Measurements from ENCODE around the gene NUTM1.
A peak's percentile ranks its signal among the peaks of the same experiment; 100 is the strongest.
"Not testable (repeated sequence)": the region's sequence is repeated elsewhere in the genome, so short reads cannot be mapped to it uniquely, and the experiment has no call there.

Gene NUTM1

DNA sequence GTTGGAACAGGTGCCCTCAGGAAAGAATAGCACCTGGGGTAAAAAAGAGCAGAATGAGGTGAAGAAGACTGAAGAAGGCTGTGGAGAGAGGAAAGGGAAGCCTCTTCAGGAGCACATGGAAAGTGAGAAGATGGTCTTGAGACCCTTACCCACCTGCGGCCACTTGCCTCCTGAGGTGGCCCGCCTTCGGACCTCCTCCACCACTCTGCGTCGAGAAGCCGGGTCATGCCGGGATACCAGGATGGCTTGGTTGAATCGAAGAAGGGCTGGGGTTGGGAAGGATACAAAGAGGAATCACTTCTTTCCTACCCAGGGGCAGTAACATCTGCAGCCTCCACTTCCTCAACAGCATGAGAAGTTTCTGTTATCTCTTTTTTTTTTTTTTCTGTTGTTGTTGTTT is 20.9 kb downstream of the NUTM1 start:
- DNase-seq (ENCODE audit: low read depth in 1 of 2, low spot score in 1 of 2), result no peak

DNA sequence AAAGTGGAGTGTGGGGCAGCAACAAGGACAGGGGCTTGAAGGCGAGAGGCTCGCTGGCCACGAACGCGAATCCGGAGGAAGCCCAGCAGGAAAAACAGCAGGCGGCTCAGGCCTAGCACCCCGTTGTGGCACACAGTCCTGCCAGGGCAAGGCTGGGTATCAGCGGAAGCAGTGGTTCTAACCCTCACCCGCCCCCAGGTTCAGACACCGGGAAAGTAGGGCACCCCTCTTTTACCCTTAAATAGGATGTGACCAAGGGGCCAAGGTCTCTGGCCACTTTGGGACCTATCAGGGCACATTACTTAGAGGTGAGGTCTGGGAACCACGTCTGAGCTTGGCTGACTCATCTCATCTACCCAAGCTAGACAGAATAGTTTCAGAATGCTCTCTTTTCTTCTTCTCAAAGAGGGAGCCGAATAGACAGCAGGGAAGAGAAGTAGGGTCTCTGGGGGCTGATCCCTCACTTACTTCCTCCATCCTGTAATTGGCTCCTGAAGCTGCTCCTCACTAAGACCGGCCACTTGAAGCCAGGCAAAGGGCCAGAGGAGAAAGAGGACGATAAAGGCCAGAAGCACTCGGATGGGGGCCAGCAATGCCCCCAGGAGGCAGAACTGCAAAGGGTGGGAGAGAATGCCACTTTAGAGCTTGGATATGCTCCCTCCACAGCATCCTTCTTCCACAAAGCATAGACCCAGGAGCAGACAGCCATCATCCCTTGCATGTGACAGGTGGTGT is 22.1 kb downstream of the NUTM1 start:
- DNase-seq (ENCODE audit: low read depth in 1 of 2, low spot score in 1 of 2), result no peak

DNA sequence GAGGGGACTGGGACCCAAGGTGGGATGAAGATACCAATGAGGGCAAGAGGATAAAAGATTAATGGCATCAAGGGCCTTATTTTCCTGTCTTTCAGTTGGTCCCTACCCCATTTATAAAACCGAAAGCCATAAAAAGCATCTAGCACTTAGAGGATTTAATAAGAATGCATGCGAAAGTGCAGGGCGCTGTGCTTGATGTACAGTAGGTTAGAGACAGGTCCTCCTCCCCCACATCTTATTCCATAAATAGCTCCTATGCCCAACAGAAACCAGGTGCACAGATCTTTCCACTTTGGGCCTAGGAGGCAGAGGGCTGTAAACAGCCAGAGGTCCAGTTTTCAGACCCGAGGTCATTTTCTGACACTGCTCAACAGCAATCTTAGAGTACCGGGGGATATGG is 22.7 kb downstream of the NUTM1 start:
- no peak for DNase-seq (ENCODE audit: low read depth in 1 of 2, low spot score in 1 of 2)

DNA sequence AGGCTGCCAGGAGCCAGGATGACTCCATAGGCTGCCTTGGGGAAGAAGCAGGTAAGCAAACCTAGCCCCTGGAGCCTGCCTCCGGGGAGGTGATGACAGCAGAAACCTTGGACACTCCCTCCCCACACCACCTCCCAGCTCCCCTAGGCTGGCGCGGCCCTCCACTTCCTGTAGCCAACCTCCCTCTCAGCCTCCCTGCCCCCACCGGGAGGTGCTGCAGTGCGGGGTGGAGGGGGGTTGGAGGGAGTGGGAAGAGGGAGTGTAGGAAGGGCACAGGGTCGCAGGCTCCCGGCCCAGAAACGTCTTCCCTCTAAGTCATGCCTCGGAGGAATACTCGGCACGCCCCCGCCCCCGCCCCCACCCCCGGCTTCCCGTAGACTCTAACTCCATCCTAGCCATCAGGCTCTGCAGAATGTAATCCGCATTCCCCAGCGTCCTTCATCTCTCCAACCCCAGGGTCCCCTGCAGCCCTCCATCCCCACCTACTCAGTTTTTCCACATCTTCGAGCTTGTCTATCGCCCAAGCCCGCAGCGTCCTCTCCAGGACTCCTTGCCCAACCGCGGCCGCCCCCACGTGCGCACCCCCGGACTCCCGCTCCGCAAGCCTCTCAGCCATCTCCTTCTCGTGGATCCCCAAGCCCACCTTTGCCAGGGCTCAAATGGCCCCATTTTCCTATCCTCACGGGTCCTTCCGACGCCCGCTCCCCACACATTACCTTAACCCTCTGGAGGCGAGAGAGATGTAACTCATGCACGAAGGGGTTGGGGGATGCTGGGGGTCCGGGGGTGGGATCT is 23.4 kb downstream of the NUTM1 start:
- peak; percentile 11 to 27 for DNase-seq (ENCODE audit: low read depth in 1 of 2, low spot score in 1 of 2)

DNA sequence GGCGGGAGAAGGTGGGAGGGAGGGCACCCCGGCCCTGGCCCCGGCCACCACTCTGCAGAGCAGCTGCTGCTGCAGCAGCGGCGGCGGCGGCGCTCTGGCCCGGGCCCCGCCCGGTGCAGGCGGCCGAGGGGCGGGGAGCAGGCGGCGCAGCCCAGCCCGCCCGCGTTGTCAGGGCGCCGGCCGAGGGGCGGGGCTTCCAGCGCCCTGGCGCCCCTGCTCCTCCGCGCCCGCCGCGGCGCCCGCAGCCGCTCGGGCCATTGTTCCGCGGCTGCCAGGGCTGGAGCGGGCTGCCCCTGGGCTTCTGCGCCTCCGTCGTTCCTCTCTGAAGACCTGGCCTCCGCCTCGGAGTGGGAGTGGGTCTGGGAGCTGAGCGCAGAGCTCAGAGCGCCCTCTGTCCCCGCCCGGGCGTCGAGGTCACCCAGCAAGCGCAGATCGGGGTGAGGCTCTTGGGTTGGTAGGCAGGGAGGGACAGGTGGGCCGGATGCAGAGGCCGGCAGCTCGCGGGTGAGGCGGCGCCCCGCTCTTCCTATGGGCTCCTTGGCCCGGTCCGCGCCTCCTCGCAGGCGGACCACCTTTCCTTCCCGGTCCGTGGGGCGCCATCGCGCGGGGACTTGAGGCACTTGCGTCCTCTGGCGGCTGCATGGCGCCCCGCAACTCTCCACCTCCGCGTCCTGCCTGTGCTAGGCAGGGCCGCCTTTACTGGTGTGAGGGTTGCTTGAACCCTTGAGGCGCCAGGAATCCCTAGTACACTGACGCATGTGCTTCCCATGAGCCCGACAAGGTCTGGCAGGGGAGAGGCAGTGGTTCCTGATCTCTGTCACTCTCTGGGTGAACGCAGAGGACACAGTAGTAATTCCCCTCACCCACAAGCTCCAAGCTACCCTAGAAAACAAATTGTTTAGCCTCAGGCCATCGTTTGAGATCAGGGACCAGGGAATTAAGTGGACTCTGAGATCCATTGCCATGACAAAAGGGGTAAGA is 24.3 kb downstream of the NUTM1 start, which contains the start of gene LPCAT4:
Gene LPCAT4, minus strand, starts transcription at position 96 of the 981 bp plus-strand sequence. CDS start 96 bp downstream, outside the sequence.
- peak; percentile 72 to 79 for DNase-seq (ENCODE audit: low read depth in 1 of 2, low spot score in 1 of 2)

DNA sequence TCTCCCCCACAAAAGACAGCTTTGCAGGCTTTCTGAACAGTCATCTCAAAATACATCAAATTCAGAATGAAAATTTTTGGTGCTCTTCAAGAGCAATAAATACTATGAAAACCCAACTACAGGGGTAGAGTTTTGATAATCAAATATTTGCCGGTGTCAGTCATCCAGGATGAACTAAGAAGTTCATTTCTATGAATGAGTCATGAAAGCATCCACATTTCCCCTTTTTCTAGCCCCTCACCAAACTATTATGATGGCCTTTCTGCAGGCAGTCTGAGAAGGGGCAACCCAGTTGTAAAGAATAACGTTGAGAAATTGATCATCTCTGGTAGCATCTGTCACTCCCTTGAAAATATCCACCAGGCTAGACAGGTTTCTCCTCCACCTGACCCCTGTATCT is 27.0 kb downstream of the NUTM1 start:
- no peak for DNase-seq (ENCODE audit: low read depth in 1 of 2, low spot score in 1 of 2)

DNA sequence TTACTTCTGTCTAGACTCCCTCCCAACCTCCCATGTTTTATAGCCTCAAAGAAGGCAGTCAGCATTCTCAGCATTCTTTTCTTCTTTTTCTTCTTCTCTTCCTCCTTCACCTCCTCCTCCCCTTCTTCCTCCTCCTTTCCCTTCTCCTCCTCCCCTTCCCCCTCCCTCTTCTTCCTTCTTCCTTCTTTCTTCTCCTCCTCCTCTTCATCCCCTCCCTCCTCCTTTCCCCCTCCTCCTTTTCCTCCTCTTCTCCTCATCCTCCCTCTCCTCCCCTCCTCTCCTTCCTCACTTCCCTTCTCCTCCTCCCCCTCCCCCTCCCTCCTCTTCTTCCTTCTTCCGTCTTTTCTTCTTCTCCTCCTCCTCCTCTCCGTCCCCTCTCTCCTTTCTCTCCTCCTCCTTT is 27.5 kb downstream of the NUTM1 start:
- no peak for DNase-seq (ENCODE audit: low read depth in 1 of 2, low spot score in 1 of 2)

DNA sequence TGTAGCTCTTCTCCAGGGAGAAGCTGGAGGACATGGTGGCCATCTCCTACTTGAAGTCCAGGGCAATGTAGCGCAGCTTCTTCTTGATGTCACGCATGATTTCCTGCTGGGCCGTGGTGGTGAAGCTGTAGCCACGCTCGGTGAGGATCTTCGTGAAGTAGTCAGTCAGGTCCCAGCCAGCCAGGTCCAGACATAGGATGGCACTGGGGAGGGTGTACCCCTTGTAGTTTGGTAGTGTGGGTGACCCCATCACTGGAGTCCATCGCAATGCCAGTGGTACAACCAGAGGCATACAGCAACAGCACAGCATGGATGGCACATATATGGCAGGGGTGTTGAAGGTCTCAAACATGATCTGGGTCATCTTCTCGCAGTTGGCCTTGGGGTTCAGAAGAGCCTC is 30.8 kb downstream of the NUTM1 start:
- no peak for DNase-seq (ENCODE audit: low read depth in 1 of 2, low spot score in 1 of 2)

DNA sequence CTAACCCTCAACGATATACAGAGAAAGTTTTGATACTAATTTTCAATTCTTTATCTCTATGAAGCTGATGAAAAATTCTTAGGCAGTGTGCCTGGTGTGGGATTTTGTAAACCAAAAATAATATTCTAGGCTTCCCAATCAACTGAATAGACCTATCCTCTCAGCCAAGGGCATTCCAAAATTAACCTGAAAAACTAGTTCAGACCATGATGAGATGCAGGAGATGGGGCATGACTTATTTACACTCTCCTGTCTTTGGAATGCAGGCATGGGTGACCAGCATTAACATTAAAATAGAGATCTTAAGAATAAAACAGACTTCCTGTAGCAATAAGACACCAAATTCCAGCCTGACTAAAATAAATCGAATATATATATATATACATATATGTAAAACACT is 31.7 kb downstream of the NUTM1 start:
- no peak for DNase-seq (ENCODE audit: low read depth in 1 of 2, low spot score in 1 of 2)

DNA sequence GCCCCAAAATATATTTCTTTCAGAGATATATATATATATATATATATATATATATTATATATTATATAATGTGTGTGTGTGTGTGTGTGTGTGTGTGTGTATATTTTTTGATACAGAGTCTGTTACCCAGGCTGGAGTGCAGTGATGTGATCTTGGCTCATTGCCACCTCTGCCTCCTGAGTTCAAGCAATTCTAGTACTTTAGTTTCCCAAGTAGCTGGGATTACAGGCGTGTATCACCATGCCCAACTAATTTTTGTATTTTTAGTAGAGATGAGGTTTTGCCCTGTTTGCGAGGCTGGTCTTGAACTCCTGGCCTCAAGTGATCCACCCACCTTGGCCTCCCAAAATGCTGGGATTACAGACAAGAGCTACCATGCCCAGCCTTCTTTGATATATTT is 32.4 kb downstream of the NUTM1 start:
- not testable (repeated sequence) for DNase-seq (ENCODE audit: low read depth in 1 of 2, low spot score in 1 of 2)

DNA sequence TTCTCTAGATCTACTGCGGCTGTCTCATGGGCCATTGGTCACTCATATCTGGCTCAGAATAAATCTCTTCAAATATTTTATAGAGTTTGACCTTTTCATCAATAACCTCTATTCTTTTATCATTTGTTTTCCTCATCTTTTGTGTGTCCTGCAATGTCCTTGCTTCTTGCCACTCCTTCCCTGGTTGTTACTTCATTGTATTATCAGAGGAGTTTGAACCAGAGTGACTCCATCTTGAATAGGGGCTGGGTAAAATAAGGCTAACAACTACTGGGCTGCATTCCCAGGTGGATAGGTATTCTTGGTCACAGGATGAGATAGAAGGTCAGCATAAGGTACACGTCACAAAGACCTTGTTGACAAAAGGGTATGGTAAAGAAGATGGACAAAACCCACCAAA is 33.7 kb downstream of the NUTM1 start:
- DNase-seq (ENCODE audit: low read depth in 1 of 2, low spot score in 1 of 2), result no peak

DNA sequence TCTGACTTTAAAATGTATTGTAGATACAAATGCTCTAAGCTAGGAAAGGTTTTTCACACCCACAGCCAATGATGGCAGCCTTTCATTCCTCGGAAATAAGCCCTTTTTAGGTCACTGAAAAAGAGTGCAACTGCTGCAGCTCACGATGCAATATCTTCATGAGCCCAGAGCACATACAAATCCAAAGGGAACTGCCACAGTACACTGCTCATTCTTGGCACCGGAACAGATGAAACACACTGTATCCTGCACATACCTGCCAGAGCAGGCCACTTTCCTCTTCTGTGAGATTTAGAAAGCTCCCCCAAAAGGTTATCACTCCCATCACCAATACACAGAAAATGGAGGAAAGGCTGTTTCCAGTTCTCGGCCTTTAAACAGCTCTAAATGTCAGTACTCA is 37.4 kb downstream of the NUTM1 start:
- not testable (repeated sequence) for DNase-seq (ENCODE audit: low read depth in 1 of 2, low spot score in 1 of 2)

DNA sequence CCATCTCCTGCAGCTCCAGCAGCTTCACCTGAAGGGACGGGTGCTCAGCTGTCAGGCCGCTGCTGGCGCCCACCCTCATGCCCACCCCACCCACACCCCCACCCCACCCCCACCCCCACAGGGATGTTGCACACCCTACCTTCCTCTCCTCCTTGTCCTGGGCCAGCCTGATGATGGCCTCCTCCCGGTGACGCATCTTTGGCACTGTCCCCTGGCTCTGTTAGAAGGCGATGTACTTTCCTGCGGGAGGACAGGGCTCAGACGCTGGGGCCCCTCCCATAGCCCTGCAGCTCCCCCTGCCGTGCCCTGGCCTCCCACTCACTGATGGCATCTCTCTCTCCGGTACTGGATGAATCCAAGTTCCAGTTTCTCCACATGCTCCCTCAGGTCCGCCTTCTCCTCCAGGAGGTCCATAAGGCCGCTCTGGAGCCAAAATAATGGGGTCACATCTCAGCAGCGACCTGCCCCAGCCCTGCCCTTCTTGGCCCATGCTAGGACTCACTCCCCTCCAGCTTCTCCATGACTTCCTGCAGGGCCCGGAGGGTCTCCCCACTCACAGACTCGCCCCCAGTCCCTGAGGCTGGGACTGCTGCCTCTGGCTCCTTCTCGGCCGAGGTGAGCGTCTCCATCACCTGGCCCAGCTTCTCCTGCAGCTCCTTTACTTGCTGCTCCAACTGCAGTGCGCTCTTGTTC is 38.9 kb downstream of the NUTM1 start:
- DNase-seq (ENCODE audit: low read depth in 1 of 2, low spot score in 1 of 2), result not testable (repeated sequence)

DNA sequence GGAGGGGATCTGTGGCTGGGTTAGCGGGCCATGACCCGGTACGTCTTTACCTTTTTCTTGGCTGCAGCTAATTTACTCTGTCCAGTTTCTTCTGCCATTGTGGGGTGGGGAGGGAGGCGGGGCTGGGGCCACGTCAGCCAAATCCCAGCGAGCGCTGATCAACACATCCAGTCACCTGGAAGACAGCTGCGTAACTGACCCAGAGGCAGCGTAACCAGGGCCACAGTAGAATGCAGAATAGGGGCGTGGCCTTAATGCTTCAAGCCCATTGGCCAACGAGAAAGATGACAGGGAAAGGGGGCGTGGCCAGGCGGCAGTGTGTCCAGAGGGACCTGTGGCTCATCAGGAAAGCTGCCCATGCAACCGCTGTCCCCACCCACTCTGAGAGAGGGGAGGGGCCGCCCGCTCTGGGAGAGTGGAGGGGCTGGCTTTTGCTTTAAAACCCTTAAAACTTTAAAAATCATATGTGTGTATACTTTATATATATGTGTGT is 46.5 kb downstream of the NUTM1 start:
- DNase-seq (ENCODE audit: low read depth in 1 of 2, low spot score in 1 of 2), result not testable (repeated sequence)

DNA sequence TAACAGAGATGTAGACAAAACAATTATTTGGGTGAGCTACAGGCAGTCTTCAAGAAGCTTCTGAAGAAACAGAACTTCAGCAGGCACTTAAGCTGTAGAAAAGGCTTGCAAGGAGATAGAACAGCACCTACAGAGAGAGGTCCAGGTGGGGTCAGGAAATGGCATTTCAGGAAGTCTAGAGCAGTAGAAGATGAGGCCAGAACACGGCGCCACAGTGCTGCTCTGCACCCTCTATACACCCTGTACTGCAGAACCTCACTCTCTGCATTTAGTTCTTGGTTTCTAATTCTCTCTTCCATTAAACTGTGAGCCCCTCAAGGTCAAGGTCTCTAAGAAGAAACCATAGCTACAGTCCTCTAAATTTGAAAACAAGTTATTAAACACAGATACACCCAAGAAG is 49.9 kb downstream of the NUTM1 start:
- DNase-seq (ENCODE audit: low read depth in 1 of 2, low spot score in 1 of 2), result not testable (repeated sequence)

DNA sequence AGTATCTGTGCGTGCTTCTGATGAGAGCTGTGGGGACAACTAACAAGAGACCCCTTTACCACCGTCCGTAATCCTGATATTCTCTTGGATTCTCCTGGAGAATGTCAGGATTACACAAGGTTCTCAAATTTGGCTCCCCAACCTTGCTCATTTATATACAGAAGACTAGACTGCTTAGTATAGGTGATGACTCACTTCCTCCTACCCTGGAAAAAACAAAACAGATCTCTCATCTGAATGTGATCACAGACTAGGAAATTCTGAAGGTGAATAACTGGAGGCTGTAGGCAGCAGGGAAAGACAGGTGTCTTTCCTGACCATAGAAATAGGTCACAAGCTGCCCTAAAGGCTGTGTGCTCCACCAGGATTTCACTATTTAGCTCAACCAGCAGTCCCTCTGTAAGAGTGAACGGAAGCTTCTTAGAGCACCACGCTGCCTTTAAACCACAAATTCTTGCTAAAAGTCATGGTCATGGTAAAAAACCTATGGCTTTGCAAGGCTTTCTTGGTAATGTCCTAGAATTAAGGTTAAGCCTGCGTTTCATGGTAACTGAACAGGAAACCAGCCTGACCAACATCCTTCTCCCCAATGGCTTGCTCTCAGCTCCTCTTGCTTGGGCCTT is 54.6 kb downstream of the NUTM1 start:
- not testable (repeated sequence) for DNase-seq (ENCODE audit: low read depth in 1 of 2, low spot score in 1 of 2)

DNA sequence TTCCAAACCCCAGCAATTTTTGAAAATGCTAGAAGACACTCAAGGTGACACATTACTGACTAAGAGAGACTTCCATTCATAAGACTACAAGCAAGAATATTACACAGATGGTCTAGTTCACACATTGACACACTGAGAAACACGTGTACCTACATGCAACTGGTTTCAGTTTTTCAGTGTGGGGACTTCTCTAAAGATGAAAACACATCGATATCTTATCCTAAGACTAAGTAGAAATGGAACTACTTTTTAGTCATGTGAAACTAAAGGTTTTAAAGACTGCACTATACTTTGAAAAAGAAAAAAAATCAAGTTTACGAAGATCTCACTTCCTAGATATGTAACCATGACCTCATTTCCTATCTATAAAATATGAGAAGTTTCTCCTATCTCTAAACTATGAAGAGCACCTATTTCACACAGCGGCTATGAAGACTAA is 60.1 kb downstream of the NUTM1 start:
- DNase-seq (ENCODE audit: low read depth in 1 of 2, low spot score in 1 of 2), result not testable (repeated sequence)

DNA sequence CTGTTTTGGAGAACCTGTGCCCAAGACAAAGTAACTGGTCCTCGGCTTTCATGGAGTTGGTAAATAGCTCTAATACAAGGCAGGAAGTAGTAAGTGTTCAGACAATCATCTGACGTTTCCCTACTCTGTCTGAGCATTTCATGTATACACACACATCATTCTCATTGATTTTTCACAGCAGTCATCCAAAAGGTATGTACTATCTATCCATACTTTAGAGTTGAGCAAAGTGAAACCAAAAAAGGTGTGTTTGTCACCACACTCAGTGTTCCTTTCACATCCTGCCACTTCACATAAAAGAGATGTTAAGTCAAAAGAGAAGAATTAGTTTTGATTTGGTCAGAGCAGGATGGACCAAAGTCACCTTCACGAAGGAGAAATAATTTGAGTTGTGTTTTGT is 60.8 kb downstream of the NUTM1 start:
- not testable (repeated sequence) for DNase-seq (ENCODE audit: low read depth in 1 of 2, low spot score in 1 of 2)
